HG02588 (cell line): ENCODE data around the gene GLRX.

Experiments used
- ATAC-seq: cut with Tn5 transposase; IDR thresholded peaks from one replicate; pipeline ENCODE4 v1.9.1; 2021; ENCODE audit warnings: mild to moderate bottlenecking, moderate library complexity; ENCODE audit not compliant: unreplicated experiment

GLRX gene

GRCh38 chr5:95810305-95811125, 12.0 kb downstream of the GLRX start:
- no peak for ATAC-seq

- ATAC-seq: no peak
These were observed 13.0 kb downstream of the GLRX start for GRCh38 chr5:95809414-95809960.

DNA sequence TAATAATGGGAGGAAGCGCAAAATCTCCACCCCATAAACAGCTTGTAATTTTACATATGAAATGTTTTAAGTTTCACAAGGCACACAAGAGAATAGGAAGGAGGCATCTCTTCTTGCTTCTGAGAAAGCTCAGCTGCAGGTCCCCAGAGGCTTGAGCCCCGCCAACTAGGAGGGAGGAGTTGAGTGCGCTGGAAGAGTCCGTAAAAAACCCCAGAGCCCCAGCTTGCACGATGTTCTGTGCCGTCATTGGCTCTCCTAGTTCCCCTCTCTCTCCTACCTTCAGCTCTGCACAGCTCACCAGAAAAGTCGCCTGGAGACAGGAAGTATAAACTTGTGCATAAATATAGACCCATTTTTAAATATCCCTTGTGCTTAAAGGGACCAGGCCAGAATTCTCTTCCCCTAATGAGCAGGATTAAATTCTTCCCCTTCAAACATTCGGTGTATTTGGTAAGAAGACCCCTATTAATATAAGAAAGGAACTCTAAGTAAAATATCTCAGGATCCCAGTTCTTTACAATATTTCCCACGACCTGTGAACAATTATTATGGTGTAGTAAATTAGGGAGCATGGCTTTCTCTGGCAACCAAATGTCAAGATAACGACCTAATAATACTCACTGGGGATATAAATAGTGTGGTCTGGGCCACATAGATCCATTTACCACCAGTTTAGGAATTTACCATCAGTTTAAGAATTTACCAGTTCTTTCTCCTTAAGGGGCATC, 13.7 kb downstream of the GLRX start:
- peak; percentile 100 for ATAC-seq

DNA sequence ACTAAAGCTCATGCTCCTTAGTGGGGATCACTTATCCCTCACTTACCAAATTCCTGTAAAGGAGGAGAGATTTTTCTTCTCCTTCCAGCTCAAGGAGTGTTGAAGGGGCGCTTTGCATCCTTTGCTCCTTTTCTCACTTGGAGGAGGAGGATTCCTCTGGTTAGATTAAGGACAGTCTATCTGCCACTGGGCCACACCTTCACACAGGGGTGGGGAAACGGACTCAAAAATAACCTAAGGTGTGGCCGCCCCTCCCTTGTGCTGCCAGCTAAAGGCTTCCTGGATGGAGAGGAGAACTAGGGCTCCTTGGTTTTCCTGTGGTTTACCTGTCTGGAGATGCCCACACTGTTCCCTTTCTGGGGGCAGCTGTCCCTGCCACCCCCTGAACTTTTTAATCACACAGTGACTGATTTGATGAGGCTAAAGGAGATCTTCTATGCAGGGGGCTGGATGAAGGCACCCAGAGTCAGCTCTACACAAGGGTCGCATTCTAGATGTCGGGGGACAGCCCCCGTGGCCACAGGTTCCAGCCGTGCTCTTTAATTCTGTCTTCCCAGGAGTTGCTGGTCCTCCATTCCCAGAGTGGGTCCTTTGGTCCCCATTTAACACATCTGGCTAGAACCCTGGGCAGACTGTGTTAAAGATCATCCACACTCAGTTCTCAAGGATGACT, 14.4 kb downstream of the GLRX start:
- ATAC-seq: no peak

DNA sequence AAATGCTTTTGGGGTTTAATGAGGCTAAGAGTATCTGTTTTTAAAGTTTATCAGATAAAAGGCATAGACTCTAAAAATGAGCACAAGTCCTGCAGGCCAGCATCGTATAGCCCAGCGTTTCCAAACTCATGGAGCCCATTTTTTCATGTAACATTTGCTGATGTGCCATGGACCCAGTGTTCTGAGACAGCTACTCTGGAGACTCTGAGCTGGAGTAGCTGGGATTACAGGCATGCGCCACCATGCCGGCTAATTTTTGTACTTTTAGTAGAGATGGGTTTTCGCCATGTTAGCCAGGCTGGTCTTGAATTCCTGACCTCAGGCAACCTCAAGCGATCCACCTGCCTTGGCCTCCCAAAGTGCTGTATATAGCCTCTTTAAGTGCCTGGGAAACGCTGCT, 15.8 kb downstream of the GLRX start:
- no peak for ATAC-seq

DNA sequence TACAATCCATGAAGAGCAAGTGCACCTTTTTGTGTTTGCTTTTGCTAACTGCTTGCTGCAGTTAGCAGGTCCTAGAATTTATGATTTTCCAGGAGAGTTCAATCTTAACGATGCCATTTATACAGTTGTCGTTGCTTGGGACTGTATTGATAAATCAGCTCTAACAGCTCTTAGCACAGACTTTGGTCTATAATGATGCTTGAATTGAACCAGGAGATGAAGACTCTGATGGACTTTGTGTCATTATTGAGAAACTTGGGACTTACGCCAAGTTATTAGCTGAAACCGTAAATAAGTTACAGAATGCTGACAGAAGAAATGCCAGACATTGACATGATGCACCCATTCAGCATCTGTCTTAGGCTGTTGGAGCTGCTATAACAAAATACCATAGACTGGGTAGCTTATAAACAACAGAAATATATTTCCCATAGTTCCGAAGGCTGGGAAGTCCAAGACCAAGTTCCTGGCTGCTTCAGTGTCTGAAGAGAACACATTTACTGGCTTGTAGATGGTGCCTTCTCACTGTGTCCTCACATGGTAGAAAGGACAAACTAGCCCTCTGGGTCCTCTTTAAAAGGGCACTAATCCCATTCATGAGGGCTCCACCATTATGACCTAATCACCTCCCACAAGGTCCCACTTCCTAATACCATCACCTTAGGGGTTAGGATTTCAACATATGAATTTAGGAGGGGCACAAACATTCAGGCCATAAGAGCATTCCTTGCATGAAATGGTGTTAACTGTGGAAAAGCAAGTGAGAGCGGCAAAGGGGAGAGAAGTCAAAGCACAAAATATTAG, 17.6 kb downstream of the GLRX start:
- no peak for ATAC-seq

DNA sequence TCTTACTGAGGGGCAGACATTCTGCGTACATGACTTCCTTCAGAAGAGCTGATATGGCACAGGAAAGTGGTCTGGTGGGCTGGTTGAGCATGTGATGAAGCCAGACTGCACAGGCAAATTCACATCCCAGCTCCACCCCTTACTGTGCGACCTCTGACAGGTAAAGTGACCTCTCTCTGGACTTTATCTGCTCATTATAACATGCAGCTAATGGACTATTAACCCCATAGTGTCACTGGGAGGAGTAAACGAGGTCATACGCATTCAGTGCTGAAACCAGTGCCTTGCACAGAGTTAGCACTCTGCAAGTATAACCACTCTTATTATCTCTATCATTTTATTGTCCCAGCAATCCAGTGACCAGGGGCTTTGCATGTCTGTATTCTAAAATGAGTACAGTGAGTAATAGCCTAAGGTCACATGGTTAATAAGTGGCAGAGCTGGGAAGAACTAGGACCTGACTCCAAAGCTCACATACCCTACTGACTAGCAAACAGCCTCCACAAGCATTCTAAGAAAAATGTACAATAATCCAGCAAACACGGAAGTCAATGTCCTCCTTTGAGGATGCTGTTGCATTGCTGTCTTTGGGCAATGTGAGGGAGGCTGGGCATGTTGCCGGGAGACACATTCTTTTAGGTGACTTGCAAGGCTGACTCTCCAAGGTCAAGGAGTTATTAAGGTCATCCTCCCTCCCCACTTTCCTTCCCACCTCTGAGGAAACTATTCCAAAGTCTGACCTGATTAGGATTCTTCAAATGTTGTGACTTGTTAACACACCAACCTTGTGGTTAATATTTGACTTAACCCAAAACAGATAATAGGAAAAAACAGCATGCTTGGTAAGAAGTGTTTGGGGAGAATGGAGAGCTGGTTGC, 19.0 kb downstream of the GLRX start:
- no peak for ATAC-seq

DNA sequence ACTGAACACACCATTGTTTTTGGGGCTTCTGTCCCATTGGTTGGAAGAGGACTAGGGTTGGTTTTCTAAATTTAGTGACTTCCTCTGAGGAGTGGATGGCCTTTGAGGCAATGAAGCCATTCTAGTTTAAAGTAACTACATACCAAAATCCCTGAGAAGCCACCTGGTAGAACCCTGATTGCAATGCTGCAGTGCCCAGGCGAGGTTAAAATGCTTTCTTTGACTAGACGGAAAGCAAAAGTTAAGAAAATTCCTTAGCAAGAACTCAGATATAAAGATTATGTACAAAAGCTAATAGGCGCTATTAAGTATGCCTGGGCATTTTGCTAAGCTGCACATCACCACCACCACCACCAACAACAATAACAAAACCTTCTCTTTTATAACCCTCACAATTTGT, 20.6 kb downstream of the GLRX start:
- ATAC-seq: no peak

- no peak for ATAC-seq
These were observed 21.0 kb downstream of the GLRX start for GRCh38 chr5:95801532-95801931.

DNA sequence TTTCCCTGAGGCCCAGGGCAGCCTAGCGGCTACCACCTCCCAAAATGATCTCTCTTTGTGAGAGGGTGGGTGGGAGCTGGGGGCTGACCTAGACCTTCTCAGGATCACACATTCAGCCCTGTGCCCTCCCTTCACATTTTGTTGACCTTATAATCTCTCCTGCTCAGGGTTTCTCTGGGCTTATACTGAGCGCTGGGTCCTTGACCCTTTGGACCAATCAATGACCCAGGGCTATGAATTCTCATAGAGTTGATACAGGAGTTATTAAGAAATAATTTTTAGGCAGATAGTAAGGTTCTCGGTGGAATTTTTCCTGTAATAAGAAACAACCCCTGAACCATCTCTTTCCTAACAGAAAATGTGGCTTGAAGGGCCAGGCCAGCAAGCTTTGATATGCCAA, 22.0 kb downstream of the GLRX start:
- no peak for ATAC-seq

DNA sequence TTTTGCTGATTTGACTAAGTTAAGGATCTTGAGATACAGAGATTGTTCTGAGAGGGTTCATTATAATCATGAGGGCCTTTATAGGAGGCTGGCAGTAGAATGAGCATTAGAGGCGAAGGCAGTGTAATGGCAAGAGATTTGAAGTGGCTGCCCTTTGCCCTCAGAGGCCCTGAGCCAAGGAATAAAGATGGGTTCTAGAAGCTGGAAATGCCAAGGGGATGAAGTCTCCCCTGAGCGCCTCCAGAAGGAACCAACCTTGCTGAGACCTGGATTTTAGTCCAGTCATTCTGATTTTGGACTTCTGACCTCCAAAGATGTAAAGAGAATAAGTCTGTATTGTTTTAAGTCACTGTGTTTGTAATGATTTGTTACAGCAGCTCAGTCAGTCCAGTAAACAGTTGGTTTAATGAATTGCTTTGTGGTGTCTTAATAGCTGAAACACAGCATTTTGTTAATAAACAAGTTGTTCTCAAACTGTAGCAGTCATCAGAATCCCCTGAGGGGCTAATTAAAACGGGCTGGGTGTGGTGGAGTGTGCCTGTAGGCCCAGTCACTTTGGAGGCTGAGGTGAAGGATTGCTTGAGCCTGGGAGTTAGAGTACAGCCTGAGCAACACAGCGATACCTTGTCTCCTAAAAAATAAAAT, 23.2 kb downstream of the GLRX start:
- ATAC-seq: no peak

DNA sequence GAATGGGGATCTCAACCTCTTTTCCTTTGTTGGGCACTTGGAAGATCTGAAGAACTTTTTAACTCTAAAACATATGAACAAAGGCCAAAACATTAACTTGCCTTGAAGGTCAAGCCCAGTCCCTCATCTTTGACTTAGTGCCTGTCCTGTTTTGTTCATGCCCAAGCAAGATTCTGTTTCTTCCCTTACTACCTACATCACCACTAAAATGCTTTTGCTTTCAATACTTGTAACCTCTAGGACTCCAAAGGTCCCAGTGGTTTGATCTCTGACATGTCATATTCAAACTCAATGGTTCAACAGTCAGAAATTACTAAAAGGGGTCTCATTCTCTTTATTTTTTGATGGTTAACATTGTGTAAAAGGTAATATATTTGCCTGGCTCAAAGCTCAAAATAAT, 24.0 kb downstream of the GLRX start:
- ATAC-seq: no peak

DNA sequence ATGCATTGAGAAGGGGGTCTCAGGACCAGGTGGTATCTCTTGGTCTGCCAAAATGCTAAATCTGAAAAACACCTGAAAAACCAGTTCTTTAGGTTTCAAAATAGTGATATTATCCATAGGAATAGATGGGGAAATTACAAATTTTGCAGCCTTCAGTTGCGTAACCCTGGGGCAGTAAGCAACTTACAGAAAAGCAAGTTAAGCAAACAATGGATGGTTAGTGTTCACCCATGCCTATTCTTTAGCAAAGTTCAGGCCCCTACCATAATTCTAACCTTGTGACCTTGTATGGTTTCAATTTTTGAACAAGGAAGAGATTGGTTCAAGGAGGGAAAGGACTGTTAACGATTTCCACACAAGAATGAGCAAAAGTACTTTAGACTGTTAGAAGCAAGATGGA, 24.5 kb downstream of the GLRX start:
- no peak for ATAC-seq

GRCh38 chr5:95797301-95797700, 25.2 kb downstream of the GLRX start:
- ATAC-seq: no peak

DNA sequence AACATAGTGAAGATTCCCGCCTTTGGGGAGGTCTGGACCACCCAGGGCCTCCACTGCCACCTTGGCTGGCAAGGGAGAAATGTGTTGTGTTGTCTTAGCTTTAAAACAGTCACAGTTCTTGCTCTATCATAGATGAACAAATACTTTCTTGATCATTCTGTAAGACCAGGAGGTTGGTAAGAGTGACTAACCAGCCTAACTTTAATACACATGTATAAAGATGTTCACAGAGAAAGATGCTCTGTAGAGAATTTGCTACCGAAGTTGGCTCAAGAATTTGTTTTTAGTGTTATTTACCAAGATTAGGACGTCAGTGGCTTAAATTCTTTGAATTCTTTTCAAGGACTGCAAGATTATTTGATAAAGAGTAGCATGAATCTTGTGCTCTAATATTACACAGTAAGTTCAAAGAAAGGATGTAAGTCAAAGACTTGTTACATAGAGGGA, 28.4 kb downstream of the GLRX start:
- no peak for ATAC-seq

DNA sequence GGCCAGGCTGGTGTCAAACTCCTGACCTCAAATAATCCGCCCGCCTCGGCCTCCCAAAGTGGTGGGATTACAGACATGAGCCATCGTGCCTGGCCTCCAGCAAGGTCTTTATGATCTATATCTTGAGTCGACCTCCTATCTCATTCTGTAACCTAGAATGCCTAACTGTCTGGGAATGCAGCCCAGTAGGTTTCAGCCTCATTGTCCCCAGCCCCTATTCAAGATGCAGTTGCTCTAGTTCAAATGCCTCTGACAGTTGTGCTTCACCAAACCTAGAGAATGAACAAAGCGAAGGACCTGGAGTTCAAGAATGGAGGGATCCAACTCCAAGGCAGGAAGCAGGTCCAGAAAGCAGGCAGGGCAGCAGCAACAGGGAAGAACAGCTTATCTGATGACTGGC, 30.8 kb downstream of the GLRX start:
- no peak for ATAC-seq

GRCh38 chr5:95788493-95788892, 34.0 kb downstream of the GLRX start:
- ATAC-seq: no peak

DNA sequence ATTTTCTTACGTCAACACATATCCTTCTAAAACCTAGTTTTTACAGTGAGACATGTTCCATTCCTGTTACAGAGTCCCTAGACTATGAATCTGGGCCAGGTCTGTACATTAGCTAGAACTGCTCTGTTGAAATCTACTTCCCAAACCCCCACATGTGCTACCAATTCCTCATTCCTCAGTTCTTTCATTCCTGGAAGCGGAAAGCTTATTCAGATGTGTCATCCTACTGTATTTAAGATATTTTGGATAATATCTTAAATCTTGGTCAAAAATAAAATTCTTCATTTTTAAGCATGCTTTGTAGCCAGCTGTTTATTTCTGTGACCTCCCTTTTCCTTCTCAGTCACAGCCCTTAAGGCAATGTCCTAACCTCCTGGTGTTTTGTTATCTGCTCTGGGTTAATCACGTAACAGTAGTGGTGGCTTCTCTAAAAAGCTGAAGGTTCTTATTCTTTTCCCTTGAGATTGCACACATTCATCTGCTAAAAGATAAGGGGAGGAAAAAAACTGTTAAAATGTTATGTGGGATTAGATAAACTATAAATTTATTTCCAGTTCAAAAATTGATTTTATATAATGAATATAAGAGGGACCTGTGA, 35.6 kb downstream of the GLRX start:
- no peak for ATAC-seq
